Measurements from ENCODE around the gene PACSIN1.
A peak's percentile ranks its signal among the peaks of the same experiment; 100 is the strongest.

The PACSIN1 gene

DNA sequence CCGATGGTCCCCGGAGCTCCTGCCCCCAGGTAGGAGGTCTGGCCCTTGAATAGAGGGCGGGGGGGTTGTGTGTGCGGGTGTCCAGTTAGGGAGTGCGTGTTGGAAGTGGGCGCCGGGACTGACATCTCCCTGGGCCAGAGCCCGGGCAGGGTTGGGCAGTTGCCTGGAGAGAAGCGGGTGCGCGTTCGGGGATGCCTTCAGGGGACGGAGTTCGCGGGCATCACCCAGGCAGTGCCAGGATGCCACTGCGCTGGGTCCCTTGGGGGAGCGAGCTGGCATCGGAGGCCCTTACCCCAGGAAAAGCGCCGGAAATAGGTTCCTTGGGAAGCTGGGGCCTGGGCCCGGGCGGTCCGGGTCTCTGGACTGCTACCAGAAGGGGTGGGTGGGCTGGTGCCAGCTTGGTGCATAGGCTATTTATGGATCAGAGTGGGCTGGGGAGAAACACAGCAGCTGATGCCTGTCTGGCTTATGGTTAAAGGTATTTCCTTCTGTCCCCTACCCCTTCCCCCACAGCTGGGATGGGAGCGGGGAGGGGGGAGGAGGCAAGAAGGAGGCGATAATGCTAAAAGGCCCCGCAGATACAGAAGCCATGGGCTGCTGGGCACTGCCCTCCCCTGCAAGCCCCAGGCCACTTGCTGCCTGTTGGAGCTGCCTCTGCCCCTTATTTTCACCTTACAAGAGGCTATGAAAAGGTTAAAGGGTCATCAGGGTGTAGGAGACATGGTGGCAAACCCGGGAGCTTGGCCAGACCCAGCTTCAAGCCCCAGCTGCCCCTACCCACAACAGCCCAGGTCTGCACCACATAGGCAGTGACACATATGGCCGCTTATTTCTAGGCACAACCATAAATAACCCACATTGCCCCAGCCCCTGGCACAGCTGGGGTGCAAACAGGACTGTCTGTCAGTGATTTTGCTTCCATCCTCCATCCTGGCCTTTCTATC is 638 bp downstream of the PACSIN1 start:
- no peak overlapping the region for H2BK120ac ChIP-seq (ENCODE audit: low read depth, low read length)
- no peaks in the 10 kb centered on the region for H3K79me1 ChIP-seq (replicated peaks; ENCODE audit: low read length, poor library complexity, severe bottlenecking)
- no peak overlapping the region for H2BK15ac ChIP-seq (ENCODE audit: low read depth, poor library complexity, severe bottlenecking)
- no peak overlapping the region for H2AK5ac ChIP-seq (ENCODE audit: low read length, severe bottlenecking)
- peaks cover 13% of the 10 kb centered on the region for H3K4me1 ChIP-seq (ENCODE audit: control insufficient read depth, insufficient read depth, low read depth, low read length)
- H3K9me3 ChIP-seq (ENCODE audit: control insufficient read depth, low read length) = no peaks in the 10 kb centered on the region
- no peak overlapping the region for H3K27ac ChIP-seq (ENCODE audit: low read length, poor library complexity, severe bottlenecking)
- peak overlapping the region; percentile 62 for H2AFZ ChIP-seq (ENCODE audit: low read depth, low read length)
- H3K4me3 ChIP-seq (ENCODE audit: insufficient read depth in 1 of 2, low read depth in 1 of 2, low read length in 2 of 2) = peak overlapping the region in 1 of 2 experiments; percentile 34
- peak overlapping the region in 1 of 2 experiments; percentile 23 for H3K18ac ChIP-seq (ENCODE audit: low read depth in 1 of 2, low read length in 2 of 2)
- no peak overlapping the region for H3K9ac ChIP-seq (ENCODE audit: low read length)
- peaks cover 38 to 52% of the 10 kb centered on the region in 2 experiments for H3K27me3 ChIP-seq (ENCODE audit: control insufficient read depth in 1 of 2, insufficient read depth in 1 of 2, low read length in 2 of 2)
- no peak overlapping the region for H3K4ac ChIP-seq (ENCODE audit: low read depth in 1 of 2, low read length in 2 of 2)
- H2BK12ac ChIP-seq (ENCODE audit: low read length in 2 of 2) = no peak overlapping the region
- H4K91ac ChIP-seq (ENCODE audit: low read length) = no peak overlapping the region
- H3K4me2 ChIP-seq (ENCODE audit: low read length, poor library complexity, severe bottlenecking) = peak overlapping the region; percentile 95
- no peak overlapping the region for H3K23ac ChIP-seq (ENCODE audit: low read length in 2 of 2)
- no peak for DNase-seq
- no peak overlapping the region for H4K8ac ChIP-seq (ENCODE audit: low read length)
- H3K36me3 ChIP-seq (ENCODE audit: control insufficient read depth in 1 of 2, insufficient read depth in 2 of 2, low read depth in 1 of 2, low read length in 2 of 2) = no peaks in the 10 kb centered on the region
- WGBS = 31% methylated on average over 23 of the region's 28 CpGs
- peak overlapping the region in 1 of 2 experiments; percentile 32 for H3K14ac ChIP-seq (ENCODE audit: low read length in 2 of 2)
- H2BK5ac ChIP-seq (ENCODE audit: low read depth, low read length, poor library complexity, severe bottlenecking) = no peak overlapping the region

DNA sequence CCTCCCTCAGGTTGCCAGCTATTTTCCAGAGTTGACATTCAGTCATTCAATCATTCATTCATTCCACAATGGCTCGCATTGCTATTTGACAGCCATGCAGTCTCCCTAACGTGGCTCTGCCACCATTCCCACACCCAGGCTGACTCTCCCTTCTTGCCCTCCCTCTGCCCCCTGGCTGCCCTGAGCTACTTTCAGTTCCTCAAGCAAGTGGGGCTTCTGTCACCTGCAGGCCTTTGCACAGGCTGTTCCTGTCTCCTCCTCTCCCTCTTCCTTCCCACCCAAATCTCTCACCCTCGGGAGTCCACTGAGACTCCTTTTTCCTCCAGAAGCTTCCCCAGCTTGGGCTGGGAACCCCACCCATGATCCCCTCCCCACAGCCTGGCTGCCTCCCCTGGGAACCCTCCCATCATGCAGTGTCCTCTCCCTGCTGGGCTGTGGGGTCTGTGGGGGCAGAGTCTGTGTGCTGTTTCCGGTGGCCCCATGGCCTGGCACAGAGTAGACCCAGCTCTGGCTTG is 2.6 kb downstream of the PACSIN1 start:
- no peak overlapping the region for H4K91ac ChIP-seq (ENCODE audit: low read length)
- no peak overlapping the region for H4K8ac ChIP-seq (ENCODE audit: low read length)
- H3K79me1 ChIP-seq (replicated peaks; ENCODE audit: low read length, poor library complexity, severe bottlenecking) = no peaks in the 10 kb centered on the region
- no peak overlapping the region for H2AFZ ChIP-seq (ENCODE audit: low read depth, low read length)
- H3K27me3 ChIP-seq (ENCODE audit: control insufficient read depth in 1 of 2, insufficient read depth in 1 of 2, low read length in 2 of 2) = peaks cover 38 to 50% of the 10 kb centered on the region in 2 experiments
- 94% methylated on average over 4 of the region's 4 CpGs for WGBS
- no peak overlapping the region for H3K4ac ChIP-seq (ENCODE audit: low read depth in 1 of 2, low read length in 2 of 2)
- H2AK5ac ChIP-seq (ENCODE audit: low read length, severe bottlenecking) = no peak overlapping the region
- no peaks in the 10 kb centered on the region for H3K36me3 ChIP-seq (ENCODE audit: control insufficient read depth in 1 of 2, insufficient read depth in 2 of 2, low read depth in 1 of 2, low read length in 2 of 2)
- H3K18ac ChIP-seq (ENCODE audit: low read depth in 1 of 2, low read length in 2 of 2) = no peak overlapping the region
- no peak overlapping the region for H3K14ac ChIP-seq (ENCODE audit: low read length in 2 of 2)
- H3K23ac ChIP-seq (ENCODE audit: low read length in 2 of 2) = no peak overlapping the region
- no peak overlapping the region for H2BK5ac ChIP-seq (ENCODE audit: low read depth, low read length, poor library complexity, severe bottlenecking)
- no peak overlapping the region for H2BK12ac ChIP-seq (ENCODE audit: low read length in 2 of 2)
- H3K4me3 ChIP-seq (ENCODE audit: insufficient read depth in 1 of 2, low read depth in 1 of 2, low read length in 2 of 2) = no peak overlapping the region
- H3K4me1 ChIP-seq (ENCODE audit: control insufficient read depth, insufficient read depth, low read depth, low read length) = peaks cover 13% of the 10 kb centered on the region
- no peaks in the 10 kb centered on the region for H3K9me3 ChIP-seq (ENCODE audit: control insufficient read depth, low read length)
- H3K27ac ChIP-seq (ENCODE audit: low read length, poor library complexity, severe bottlenecking) = no peak overlapping the region
- H2BK120ac ChIP-seq (ENCODE audit: low read depth, low read length) = no peak overlapping the region
- no peak for DNase-seq
- H3K9ac ChIP-seq (ENCODE audit: low read length) = no peak overlapping the region
- H3K4me2 ChIP-seq (ENCODE audit: low read length, poor library complexity, severe bottlenecking) = no peak overlapping the region
- no peak overlapping the region for H2BK15ac ChIP-seq (ENCODE audit: low read depth, poor library complexity, severe bottlenecking)

DNA sequence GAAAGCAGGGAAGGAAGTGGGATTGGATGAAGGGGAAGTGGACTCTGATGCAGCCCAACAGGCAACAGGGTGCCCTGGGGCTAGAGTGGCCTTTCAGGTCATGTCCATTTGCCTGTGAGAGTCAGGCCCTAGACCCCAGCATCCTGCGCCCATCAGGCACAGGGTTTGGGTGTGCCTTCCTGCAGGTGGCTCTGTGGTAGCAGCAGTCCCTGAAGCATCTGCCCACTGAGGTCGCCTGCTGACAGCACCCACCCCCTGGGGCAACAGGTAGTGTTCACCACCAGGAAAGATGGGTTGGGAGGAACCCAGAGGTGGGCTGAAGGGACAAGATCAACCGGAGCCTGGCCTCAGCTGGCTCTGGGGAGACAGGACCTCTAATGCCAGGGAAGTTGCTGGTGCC is 3.6 kb downstream of the PACSIN1 start:
- Histone ChIP-seq H3K9me3 (ENCODE audit: control insufficient read depth, low read length) (peaks cover 6% of the 10 kb centered on the region), H2BK15ac (ENCODE audit: low read depth, poor library complexity, severe bottlenecking) (no peak overlapping the region)
- 81% methylated on average over 3 of the region's 3 CpGs for WGBS

DNA sequence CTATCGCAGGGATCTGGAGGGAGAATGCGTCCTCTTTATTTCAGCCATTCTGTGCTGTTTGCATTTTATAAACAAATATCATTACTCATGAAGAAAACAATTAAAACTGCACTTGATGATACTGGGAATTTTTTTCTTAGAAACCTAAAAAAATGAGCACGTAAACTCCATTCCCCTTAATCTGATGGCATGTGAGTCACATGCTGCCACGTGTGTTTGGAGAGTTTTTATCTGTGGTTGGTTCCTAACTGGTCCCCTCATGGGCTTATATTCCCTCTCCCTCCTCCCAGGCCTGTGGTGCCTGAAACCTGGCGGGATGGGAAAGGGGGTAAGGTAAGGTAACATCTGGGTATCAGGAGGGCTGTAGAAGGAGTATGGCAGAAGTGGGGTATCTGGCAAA is 6.5 kb downstream of the PACSIN1 start:
- peak; percentile 50 for DNase-seq
- H2BK12ac ChIP-seq (ENCODE audit: low read length in 2 of 2) = peak overlapping the region in 1 of 2 experiments; percentile 25

More for the DNA sequence above, 3.6 kb downstream of the PACSIN1 start:
- Histone ChIP-seq H3K4ac (ENCODE audit: low read depth in 1 of 2, low read length in 2 of 2) (peak overlapping the region in 1 of 2 experiments; percentile 24), H2BK12ac (ENCODE audit: low read length in 2 of 2) (no peak overlapping the region), H3K23ac (ENCODE audit: low read length in 2 of 2) (no peak overlapping the region), H2AK5ac (ENCODE audit: low read length, severe bottlenecking) (no peak overlapping the region), H3K4me3 (ENCODE audit: insufficient read depth in 1 of 2, low read depth in 1 of 2, low read length in 2 of 2) (no peak overlapping the region), H3K79me1 (replicated peaks; ENCODE audit: low read length, poor library complexity, severe bottlenecking) (no peaks in the 10 kb centered on the region), H3K4me1 (ENCODE audit: control insufficient read depth, insufficient read depth, low read depth, low read length) (peaks cover 13% of the 10 kb centered on the region), H3K36me3 (ENCODE audit: control insufficient read depth in 1 of 2, insufficient read depth in 2 of 2, low read depth in 1 of 2, low read length in 2 of 2) (no peaks in the 10 kb centered on the region), H3K27me3 (ENCODE audit: control insufficient read depth in 1 of 2, insufficient read depth in 1 of 2, low read length in 2 of 2) (peaks cover 28 to 47% of the 10 kb centered on the region in 2 experiments), H3K18ac (ENCODE audit: low read depth in 1 of 2, low read length in 2 of 2) (no peak overlapping the region), H4K8ac (ENCODE audit: low read length) (no peak overlapping the region), H4K91ac (ENCODE audit: low read length) (no peak overlapping the region), H3K27ac (ENCODE audit: low read length, poor library complexity, severe bottlenecking) (no peak overlapping the region), H3K9ac (ENCODE audit: low read length) (no peak overlapping the region), H3K4me2 (ENCODE audit: low read length, poor library complexity, severe bottlenecking) (no peak overlapping the region), H2AFZ (ENCODE audit: low read depth, low read length) (no peak overlapping the region), H2BK5ac (ENCODE audit: low read depth, low read length, poor library complexity, severe bottlenecking) (no peak overlapping the region), H2BK120ac (ENCODE audit: low read depth, low read length) (no peak overlapping the region), H3K14ac (ENCODE audit: low read length in 2 of 2) (peak overlapping the region in 1 of 2 experiments; percentile 74)
- no peak for DNase-seq

More for the DNA sequence above, 6.5 kb downstream of the PACSIN1 start:
- Histone ChIP-seq H2BK5ac (ENCODE audit: low read depth, low read length, poor library complexity, severe bottlenecking) (no peak overlapping the region), H3K36me3 (ENCODE audit: control insufficient read depth in 1 of 2, insufficient read depth in 2 of 2, low read depth in 1 of 2, low read length in 2 of 2) (no peaks in the 10 kb centered on the region), H4K91ac (ENCODE audit: low read length) (no peak overlapping the region), H3K9ac (ENCODE audit: low read length) (no peak overlapping the region), H2AFZ (ENCODE audit: low read depth, low read length) (no peak overlapping the region), H2BK120ac (ENCODE audit: low read depth, low read length) (no peak overlapping the region), H3K4me3 (ENCODE audit: insufficient read depth in 1 of 2, low read depth in 1 of 2, low read length in 2 of 2) (no peak overlapping the region), H3K23ac (ENCODE audit: low read length in 2 of 2) (no peak overlapping the region), H3K14ac (ENCODE audit: low read length in 2 of 2) (no peak overlapping the region), H3K27ac (ENCODE audit: low read length, poor library complexity, severe bottlenecking) (no peak overlapping the region), H3K4me1 (ENCODE audit: control insufficient read depth, insufficient read depth, low read depth, low read length) (no peaks in the 10 kb centered on the region), H3K4me2 (ENCODE audit: low read length, poor library complexity, severe bottlenecking) (no peak overlapping the region), H3K79me1 (replicated peaks; ENCODE audit: low read length, poor library complexity, severe bottlenecking) (no peaks in the 10 kb centered on the region), H4K8ac (ENCODE audit: low read length) (no peak overlapping the region), H3K27me3 (ENCODE audit: control insufficient read depth in 1 of 2, insufficient read depth in 1 of 2, low read length in 2 of 2) (peaks cover 19 to 39% of the 10 kb centered on the region in 2 experiments), H3K18ac (ENCODE audit: low read depth in 1 of 2, low read length in 2 of 2) (no peak overlapping the region), H2AK5ac (ENCODE audit: low read length, severe bottlenecking) (no peak overlapping the region), H3K9me3 (ENCODE audit: control insufficient read depth, low read length) (peaks cover 6% of the 10 kb centered on the region), H2BK15ac (ENCODE audit: low read depth, poor library complexity, severe bottlenecking) (no peak overlapping the region), H3K4ac (ENCODE audit: low read depth in 1 of 2, low read length in 2 of 2) (no peak overlapping the region)
- no CpG with 5 or more reads among the region's 5 CpGs for WGBS

All from mesenchymal stem cell (in vitro differentiated cells and primary cell).